ENCODE results near the gene GSTM4. TPM values are rescaled to one million over a fixed set of nuclear protein-coding genes. Genes with fewer than 3 reads are reported as not detected.
A peak's percentile ranks its signal among the peaks of the same experiment; 100 is the strongest.

The GSTM4 gene
- total and polyA plus RNA-seq, 9 of the 15 experiments (the other 6 are each of a cell fraction or from before 2014, with no cell fraction given) = 18.8 to 53.4 (median 38.8) TPM

GRCh38 chr1:109643385-109644230, 12.3 kb upstream of the GSTM4 start (continued):
- TF ChIP-seq HES1 (IDR thresholded peaks at IDR 0.05; ENCODE audit: low read depth) = no peak
- no peak for TF ChIP-seq STAT5A (IDR thresholded peaks at IDR 0.05; ENCODE audit: borderline replicate concordance, low read length)
- TF ChIP-seq THAP7 (CRISPR knock-in tag; IDR thresholded peaks at IDR 0.05) = no peak
- TF ChIP-seq NR3C1 (CRISPR knock-in tag; IDR thresholded peaks at IDR 0.05) = no peak
- TF ChIP-seq ELF4 (CRISPR knock-in tag; IDR thresholded peaks at IDR 0.05) = no peak
- peak; percentile 96 to 97 (median 97) for TF ChIP-seq CTCF (IDR thresholded peaks at IDR 0.05 in 2 of 3, conservative IDR thresholded peaks at IDR 0.05 in 1 of 3; ENCODE audit: insufficient read depth in 2 of 3, low read depth in 1 of 3, low read length in 3 of 3)
- no peak for TF ChIP-seq ZNF655 (CRISPR knock-in tag; IDR thresholded peaks at IDR 0.05)
- no peak for TF ChIP-seq ZNF217 (CRISPR knock-in tag; IDR thresholded peaks at IDR 0.05)
- TF ChIP-seq ZNF263 (CRISPR knock-in tag; IDR thresholded peaks at IDR 0.05; ENCODE audit: borderline replicate concordance) = peak; percentile 39; the same call in 1 of the 2 replicates
- TF ChIP-seq ZNF449 (CRISPR knock-in tag; IDR thresholded peaks at IDR 0.05) = no peak
- no peak for TF ChIP-seq ZNF76 (CRISPR knock-in tag; IDR thresholded peaks at IDR 0.05; ENCODE audit: borderline replicate concordance)
- TF ChIP-seq SMARCB1 (IDR thresholded peaks at IDR 0.05; ENCODE audit: insufficient read length, low read depth) = no peak
- peak; percentile 12; the same call in 1 of the 2 replicates for TF ChIP-seq ZFP91 (CRISPR knock-in tag; IDR thresholded peaks at IDR 0.05)
- no peak for TF ChIP-seq CHAMP1 (IDR thresholded peaks at IDR 0.05)
- no peak for TF ChIP-seq FOXK2 (conservative IDR thresholded peaks at IDR 0.05 in 1 of 2, IDR thresholded peaks at IDR 0.05 in 1 of 2; ENCODE audit: low read depth in 2 of 2)

Data from K562 (cell line).